Activated gamma-delta T cell treated with anti-CD3 and anti-CD28 coated beads, Interleukin-2, amount 50 U/mL, for 16 hours (primary cell): ENCODE results near the gene ELMOD3.
"Not testable (repeated sequence)": the region's sequence is repeated elsewhere in the genome, so short reads cannot be mapped to it uniquely, and the experiment has no call there.

Experiments used
- DNase-seq: peaks from one replicate; pipeline ENCODE4 v3.0.0-alpha.2; 2020; ENCODE audit warnings: low read depth

The ELMOD3 gene

GRCh38 chr2:85354286-85355072, at the start of gene ELMOD3, which contains the start of gene RETSAT:
TSS of gene ELMOD3 (plus strand) at chr2:85354769. CDS start at chr2:85357199, 2,430 bp downstream.
TSS of gene RETSAT (minus strand) at chr2:85354528. CDS start at chr2:85354507, 21 bp downstream.
- DNase-seq, result peak; percentile 97

- DNase-seq, result no peak
Measured at GRCh38 chr2:85307527-85307897, 47.1 kb upstream of the ELMOD3 start.

- DNase-seq, result no peak
Measured at GRCh38 chr2:85308201-85308600, 46.4 kb upstream of the ELMOD3 start.

- DNase-seq, result no peak
Measured at GRCh38 chr2:85308896-85309555, 45.5 kb upstream of the ELMOD3 start.

- no peak for DNase-seq
Measured at GRCh38 chr2:85309699-85310321, 44.8 kb upstream of the ELMOD3 start.

- no peak for DNase-seq
Measured at GRCh38 chr2:85310330-85310729, 44.2 kb upstream of the ELMOD3 start.

- DNase-seq, result no peak
Measured at GRCh38 chr2:85312404-85312803, 42.2 kb upstream of the ELMOD3 start.

GRCh38 chr2:85314884-85315242, 39.7 kb upstream of the ELMOD3 start:
- DNase-seq, result no peak

GRCh38 chr2:85315921-85316320, 38.6 kb upstream of the ELMOD3 start:
- DNase-seq, result not testable (repeated sequence)

GRCh38 chr2:85318222-85319074, 36.1 kb upstream of the ELMOD3 start:
- no peak for DNase-seq

- no peak for DNase-seq
Measured at GRCh38 chr2:85319796-85320195, 34.8 kb upstream of the ELMOD3 start.

- no peak for DNase-seq
Measured at GRCh38 chr2:85323351-85323987, 31.1 kb upstream of the ELMOD3 start.

- DNase-seq, result not testable (repeated sequence)
Measured at GRCh38 chr2:85323988-85324367, 30.6 kb upstream of the ELMOD3 start.

GRCh38 chr2:85324639-85325465, 29.7 kb upstream of the ELMOD3 start:
- no peak for DNase-seq

- DNase-seq, result no peak
Measured at GRCh38 chr2:85325466-85325811, 29.1 kb upstream of the ELMOD3 start.

- peak; percentile 17 for DNase-seq
Measured at GRCh38 chr2:85326406-85327159, 28.0 kb upstream of the ELMOD3 start.

- peak; percentile 30 for DNase-seq
Measured at GRCh38 chr2:85327160-85327821, 27.3 kb upstream of the ELMOD3 start.

- DNase-seq, result peak; percentile 89
Measured at GRCh38 chr2:85327822-85328617, 26.5 kb upstream of the ELMOD3 start, which contains the start of gene TGOLN2. TSS of gene TGOLN2 (minus strand) at chr2:85327989. CDS start at chr2:85327962, 27 bp downstream.
